GM19438 (cell line): Measurements from ENCODE around the gene PDE4D.

Experiments
- ATAC-seq: cut with Tn5 transposase; IDR thresholded peaks from one replicate; pipeline ENCODE4 v1.9.1; 2021; ENCODE audit warnings: low read depth; ENCODE audit not compliant: unreplicated experiment

Gene PDE4D

GRCh38 chr5:59351076-59351794 is 542.3 kb downstream of the PDE4D start:
- no peak for ATAC-seq

- ATAC-seq: no peak
Observed at GRCh38 chr5:59348189-59348588, 545.3 kb downstream of the PDE4D start.

GRCh38 chr5:59346982-59347381 is 546.5 kb downstream of the PDE4D start:
- ATAC-seq: no peak

- no peak for ATAC-seq
Observed at GRCh38 chr5:59346514-59346913, 547.0 kb downstream of the PDE4D start.

- ATAC-seq: no peak
Observed at GRCh38 chr5:59342181-59342580, 551.3 kb downstream of the PDE4D start.

GRCh38 chr5:59341760-59342159 is 551.8 kb downstream of the PDE4D start:
- no peak for ATAC-seq

GRCh38 chr5:59341155-59341554 is 552.4 kb downstream of the PDE4D start:
- no peak for ATAC-seq

- ATAC-seq: no peak
Observed at GRCh38 chr5:59340637-59341036, 552.9 kb downstream of the PDE4D start.

GRCh38 chr5:59337240-59337639 is 556.3 kb downstream of the PDE4D start:
- ATAC-seq: no peak

GRCh38 chr5:59335544-59335943 is 558.0 kb downstream of the PDE4D start:
- no peak for ATAC-seq

- ATAC-seq: no peak
Observed at GRCh38 chr5:59333416-59333815, 560.1 kb downstream of the PDE4D start.

- ATAC-seq: no peak
Observed at GRCh38 chr5:59332236-59332973, 561.1 kb downstream of the PDE4D start.

- ATAC-seq: no peak
Observed at GRCh38 chr5:59330680-59331079, 562.8 kb downstream of the PDE4D start.

GRCh38 chr5:59328709-59329296 is 564.7 kb downstream of the PDE4D start:
- ATAC-seq: no peak

- ATAC-seq: no peak
Observed at GRCh38 chr5:59327191-59327980, 566.1 kb downstream of the PDE4D start.

GRCh38 chr5:59326596-59326995 is 566.9 kb downstream of the PDE4D start:
- no peak for ATAC-seq

- no peak for ATAC-seq
Observed at GRCh38 chr5:59325070-59325469, 568.5 kb downstream of the PDE4D start.

- ATAC-seq: no peak
Observed at GRCh38 chr5:59322894-59323293, 570.6 kb downstream of the PDE4D start.

GRCh38 chr5:59322058-59322457 is 571.5 kb downstream of the PDE4D start:
- ATAC-seq: no peak

- ATAC-seq: no peak
Observed at GRCh38 chr5:59321642-59322041, 571.9 kb downstream of the PDE4D start.

- ATAC-seq: no peak
Observed at GRCh38 chr5:59320420-59320819, 573.1 kb downstream of the PDE4D start.
